ENCODE measurements around the gene NEK4.
"Not testable (repeated sequence)": the region's sequence is repeated elsewhere in the genome, so short reads cannot be mapped to it uniquely, and the experiment has no call there.

Gene NEK4

GRCh38 chr3:52695798-52696671 is 74.7 kb downstream of the NEK4 start:
- DNase-seq = no peak

GRCh38 chr3:52694528-52695189 is 76.1 kb downstream of the NEK4 start:
- DNase-seq = no peak

DNA sequence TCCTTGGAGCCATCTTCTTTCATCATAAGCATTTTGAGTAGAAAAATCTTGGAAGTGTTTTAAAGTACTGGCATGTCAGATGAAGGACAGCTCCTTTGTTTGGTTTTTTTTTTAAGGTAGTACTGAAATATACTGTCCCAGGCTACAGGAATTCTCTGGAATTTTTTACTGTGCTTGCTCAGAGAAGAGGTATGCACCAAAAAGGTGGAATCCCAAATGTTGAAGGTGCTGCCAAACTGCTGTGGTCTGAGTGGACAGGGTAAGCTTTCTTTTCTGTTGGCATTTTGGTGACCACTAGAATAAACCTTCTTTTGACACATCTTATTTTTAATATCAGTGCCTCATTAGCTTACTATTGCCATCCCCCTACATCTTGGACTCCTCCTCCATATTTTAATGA is 77.7 kb downstream of the NEK4 start:
- DNase-seq = no peak

- no peak for DNase-seq
Observed at GRCh38 chr3:52690560-52690959, 80.2 kb downstream of the NEK4 start.

- no peak for DNase-seq
Observed at GRCh38 chr3:52689151-52689550, 81.6 kb downstream of the NEK4 start.

DNA sequence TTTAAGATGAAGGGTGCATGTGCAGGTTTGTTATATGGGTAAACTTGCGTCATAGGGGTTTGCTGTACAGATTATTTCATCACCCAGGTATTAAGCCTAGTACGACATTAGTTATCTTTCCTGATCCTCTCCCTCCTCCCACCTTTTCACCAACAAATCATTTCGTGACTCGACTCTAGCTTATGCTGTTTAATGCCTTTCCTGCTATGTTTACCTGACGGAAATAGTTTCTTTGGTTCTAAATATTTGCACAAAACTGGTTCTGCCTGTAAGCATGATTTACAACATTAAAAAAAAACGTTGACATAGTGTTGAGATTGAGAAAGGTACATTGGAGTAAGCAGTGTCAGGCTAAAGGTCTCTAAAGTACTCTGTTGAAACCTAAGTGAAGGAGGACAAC is 82.5 kb downstream of the NEK4 start:
- no peak for DNase-seq

DNA sequence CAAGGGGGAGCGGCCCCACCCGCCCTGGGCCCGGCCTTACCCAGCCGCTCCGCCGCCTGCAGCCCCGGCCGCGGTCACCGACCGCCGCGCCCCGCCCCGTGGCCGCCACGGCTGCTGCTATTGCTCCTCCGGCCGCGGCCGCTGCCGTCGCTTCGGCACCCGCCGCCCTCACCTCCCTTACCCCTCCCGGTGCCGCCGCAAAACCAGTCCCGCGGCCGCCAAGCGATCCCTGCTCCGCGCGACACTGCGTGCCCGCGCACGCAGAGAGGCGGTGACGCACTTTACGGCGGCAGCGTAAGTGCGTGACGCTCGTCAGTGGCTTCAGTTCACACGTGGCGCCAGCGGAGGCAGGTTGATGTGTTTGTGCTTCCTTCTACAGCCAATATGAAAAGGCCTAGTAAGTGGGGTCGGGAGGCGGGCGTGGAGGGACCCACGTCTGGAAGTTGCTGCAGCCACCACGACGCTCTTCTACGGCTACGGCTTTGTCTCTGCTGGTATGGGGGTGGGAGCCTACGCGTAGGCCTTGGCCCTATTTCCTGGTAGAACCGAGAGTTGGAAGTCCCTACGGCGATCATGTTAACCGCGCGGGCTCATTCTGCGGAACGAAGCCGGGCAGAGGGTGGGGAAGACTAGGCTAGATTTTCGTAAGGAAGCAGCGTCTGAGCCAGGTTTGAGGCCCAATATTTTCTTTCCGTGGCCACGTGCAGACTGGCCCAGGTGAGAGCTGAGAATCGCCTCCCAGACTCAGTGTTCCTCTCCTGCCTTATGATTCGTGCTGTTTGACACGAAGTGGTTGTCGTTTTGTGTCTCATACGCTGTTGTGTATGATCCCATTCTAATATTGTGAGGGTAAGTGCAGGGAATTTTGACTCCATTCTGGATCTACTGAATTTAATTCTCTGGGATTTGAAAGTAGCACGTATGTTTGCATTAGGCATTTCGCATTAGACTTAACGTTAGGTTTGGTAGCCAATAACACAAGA is 84.7 kb downstream of the NEK4 start, which contains the start of the genes GNL3 and PBRM1:
TSS of gene GNL3 (plus strand) at position 324 of the 983 bp plus-strand sequence. CDS start at position 385, 61 bp downstream.
TSS of gene PBRM1 (minus strand) at position 205 of the 983 bp plus-strand sequence.
- peak; percentile 92 for DNase-seq

- DNase-seq = peak; percentile 82
Observed at GRCh38 chr3:52685285-52685708, 85.4 kb downstream of the NEK4 start.

DNA sequence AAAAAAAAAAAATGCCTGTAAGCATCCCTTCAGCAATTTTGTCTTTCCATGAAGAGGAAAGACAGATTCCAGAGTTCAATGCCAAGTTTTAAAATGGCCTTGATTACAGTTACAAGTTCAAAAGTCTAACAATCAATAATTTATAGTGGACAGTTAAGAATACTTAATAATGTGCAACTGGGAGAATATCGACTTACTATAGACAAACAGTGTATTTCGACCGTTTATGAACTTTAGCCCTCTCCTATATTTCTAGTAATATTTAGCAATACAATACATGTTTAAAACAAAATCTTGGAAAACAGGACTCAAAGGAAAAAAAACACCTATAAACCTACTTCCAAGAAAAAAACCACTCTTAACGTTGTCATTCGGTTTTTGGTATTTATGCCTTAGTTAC is 86.6 kb downstream of the NEK4 start:
- no peak for DNase-seq

- no peak for DNase-seq
Observed at GRCh38 chr3:52683611-52684010, 87.1 kb downstream of the NEK4 start.

- no peak for DNase-seq
Observed at GRCh38 chr3:52682016-52682415, 88.7 kb downstream of the NEK4 start.

DNA sequence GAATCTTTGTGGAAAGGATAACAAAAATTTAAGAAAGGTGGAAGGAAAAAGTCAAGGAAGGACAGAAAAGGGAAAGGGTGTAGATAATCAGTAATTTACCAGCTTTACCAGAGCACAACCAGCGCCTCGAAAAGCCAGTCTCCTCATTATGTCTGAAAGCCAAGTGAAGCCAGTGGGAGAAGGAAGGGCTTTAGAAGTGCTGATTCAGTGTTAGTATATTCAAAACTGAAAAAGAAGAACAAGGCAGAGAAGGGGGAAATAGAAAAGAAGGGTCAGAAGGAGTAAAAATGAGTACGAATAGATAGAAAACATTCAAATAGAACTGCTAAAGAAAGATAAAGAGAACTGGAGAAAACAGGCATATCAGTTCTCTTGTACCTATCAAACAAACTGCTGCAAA is 89.1 kb downstream of the NEK4 start:
- DNase-seq = no peak

- DNase-seq = no peak
Observed at GRCh38 chr3:52679811-52680210, 90.9 kb downstream of the NEK4 start.

DNA sequence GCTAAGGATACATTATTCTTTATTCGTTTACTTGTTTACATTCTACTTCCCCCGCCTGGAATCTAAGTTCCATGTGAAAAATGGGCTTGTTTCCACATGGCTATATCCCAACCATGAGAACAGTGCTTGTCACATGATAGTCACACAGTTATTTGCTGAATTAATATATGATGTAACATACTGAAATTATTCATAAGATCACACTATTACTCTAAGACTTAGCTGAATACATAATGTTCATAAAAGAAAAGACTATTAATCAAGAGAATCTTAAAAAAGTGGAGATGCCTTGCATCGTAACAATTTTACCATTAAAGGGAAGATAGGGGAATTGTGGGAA is 91.6 kb downstream of the NEK4 start:
- no peak for DNase-seq

- DNase-seq = no peak
Observed at GRCh38 chr3:52678265-52679198, 92.2 kb downstream of the NEK4 start.

- not testable (repeated sequence) for DNase-seq
Observed at GRCh38 chr3:52676201-52676600, 94.5 kb downstream of the NEK4 start.

- no peak for DNase-seq
Observed at GRCh38 chr3:52671676-52672075, 99.1 kb downstream of the NEK4 start.

- DNase-seq = peak; percentile 91
Observed at GRCh38 chr3:52670621-52671521, 99.9 kb downstream of the NEK4 start.

DNA sequence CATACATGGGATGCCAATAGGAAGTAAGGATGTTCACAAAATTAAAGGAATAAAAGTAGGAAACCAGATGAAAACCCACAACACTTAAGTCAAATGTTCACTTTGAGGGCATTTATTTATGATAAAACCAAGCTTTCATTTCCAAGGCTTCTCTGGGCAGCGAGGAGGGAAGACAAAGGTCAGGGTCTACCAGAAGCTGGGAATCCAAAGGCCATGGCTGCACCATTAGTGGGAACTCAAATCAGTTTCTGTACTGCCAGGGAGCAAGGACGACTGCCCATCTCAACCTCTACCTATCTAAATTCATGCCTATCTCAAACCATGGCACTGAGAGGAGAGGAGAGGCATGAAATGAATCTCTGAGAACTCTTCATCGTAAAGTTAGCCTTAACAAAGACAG is 107.6 kb downstream of the NEK4 start:
- no peak for DNase-seq

DNA sequence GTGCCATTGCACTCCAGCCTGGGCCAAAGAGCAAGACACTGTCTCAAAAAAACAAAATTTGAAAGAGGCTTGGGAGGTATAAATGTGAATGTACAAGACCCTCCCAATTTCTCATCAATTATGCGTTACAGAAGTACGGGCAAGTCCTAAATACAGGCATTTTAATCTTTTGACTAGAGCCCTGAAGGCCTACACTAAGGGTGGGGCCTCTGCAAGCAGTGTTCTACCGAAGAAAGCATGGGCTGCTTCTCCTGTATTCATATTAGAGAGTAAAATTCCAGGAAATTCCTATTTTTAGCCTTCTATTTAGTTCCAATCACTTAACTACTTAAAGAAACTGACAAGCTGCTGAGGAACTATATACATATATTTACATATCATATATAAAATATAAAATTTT is 110.7 kb downstream of the NEK4 start:
- no peak for DNase-seq
